Suprapubic skin (tissue), 4 donors: Measurements from ENCODE around the gene TNPO1. TPM values are rescaled to one million over a fixed set of nuclear protein-coding genes. Genes with fewer than 3 reads are reported as not detected.

Experiments
- DNase-seq, 2 donors: peaks; one replicate each; pipeline ENCODE4 v3.0.0-alpha.2; 2019; ENCODE audit warnings: low spot score in 2 of 2
- H3K27ac ChIP-seq: fragments of 200-600 bp; sonication (generic); one replicate; pipeline ENCODE4 v1.5.1; 2019
- H3K27me3 ChIP-seq: fragments of 200-600 bp; sonication (generic); one replicate; pipeline ENCODE4 v1.5.1; 2019
- H3K36me3 ChIP-seq: fragments of 200-600 bp; sonication (generic); one replicate; pipeline ENCODE4 v1.5.1; 2019
- H3K4me1 ChIP-seq: fragments of 200-600 bp; sonication (generic); one replicate; pipeline ENCODE4 v1.5.1; 2019
- H3K4me3 ChIP-seq: fragments of 200-600 bp; sonication (generic); one replicate; pipeline ENCODE4 v1.5.1; 2019; ENCODE audit warnings: mild to moderate bottlenecking
- H3K9me3 ChIP-seq: fragments of 200-600 bp; sonication (generic); one replicate; pipeline ENCODE4 v1.5.1; 2019
- CTCF ChIP-seq, 2 donors: fragments of 200-600 bp in 1 of 2; fragments of 450-650 bp in 1 of 2; sonication (generic) in 1 of 2; IDR thresholded peaks; one replicate each; pipeline ENCODE4 v1.5.1; 2016 to 2019; ENCODE audit warnings: antibody characterized with exemption in 2 of 2, mild to moderate bottlenecking in 1 of 2, moderate library complexity in 1 of 2
- EP300 ChIP-seq: sonication (generic); formaldehyde crosslinking; IDR thresholded peaks from one replicate; pipeline ENCODE4 v1.6.1; 2017; ENCODE audit warnings: antibody characterized with exemption
- POLR2A ChIP-seq, 2 donors: fragments of 450-650 bp; IDR thresholded peaks; one replicate each; pipeline ENCODE4 v1.6.1; 2017; ENCODE audit warnings: antibody characterized with exemption in 2 of 2, mild to moderate bottlenecking in 2 of 2, moderate library complexity in 2 of 2
- POLR2AphosphoS5 ChIP-seq, 3 donors: sonication (generic); formaldehyde crosslinking; IDR thresholded peaks; one replicate each; pipeline ENCODE4 v1.6.1; 2017; ENCODE audit warnings: antibody characterized with exemption in 3 of 3
- WGBS: methylation state at CpG from one replicate; pipeline ENCODE4 v1.1.5; 2018; 5-methylcytosine and 5-hydroxymethylcytosine counted together
- total RNA-seq, 4 donors: library from RNA; depleted of rRNA; stranded (reverse); fragments of >200 nt; gene quantifications; one replicate each; pipeline ENCODE4 v1.1.0, GENCODE V29; 2016

The TNPO1 gene
- total RNA-seq, 4 donors from 2014 or later: 40.7 to 81.0 (median 51.2) TPM

- H3K4me1 ChIP-seq: peaks cover 17% of the 10 kb centered on the region
These were observed 21.1 kb downstream of the TNPO1 start for GRCh38 chr5:72837524-72838096.

GRCh38 chr5:72840041-72840440 is 23.6 kb downstream of the TNPO1 start:
- TF ChIP-seq POLR2AphosphoS5 (IDR thresholded peaks at IDR 0.05): no peak
- no peak for TF ChIP-seq CTCF (IDR thresholded peaks at IDR 0.05)
- no peak overlapping the region for H3K27ac ChIP-seq
- WGBS: 61% methylated on average over 5 of the region's 5 CpGs
- H3K9me3 ChIP-seq: no peaks in the 10 kb centered on the region
- no peaks in the 10 kb centered on the region for H3K27me3 ChIP-seq
- no peak for DNase-seq
- no peaks in the 10 kb centered on the region for H3K36me3 ChIP-seq
- H3K4me1 ChIP-seq: peaks cover 21% of the 10 kb centered on the region
- no peak overlapping the region for H3K4me3 ChIP-seq

More at GRCh38 chr5:72837524-72838096, 21.1 kb downstream of the TNPO1 start:
- Histone ChIP-seq H3K9me3 (no peaks in the 10 kb centered on the region), H3K36me3 (no peaks in the 10 kb centered on the region), H3K4me3 (no peak overlapping the region), H3K27me3 (no peaks in the 10 kb centered on the region), H3K27ac (no peak overlapping the region)
- TF ChIP-seq POLR2AphosphoS5 (IDR thresholded peaks at IDR 0.05) (no peak), POLR2A (IDR thresholded peaks at IDR 0.05) (no peak), EP300 (no peak), CTCF (IDR thresholded peaks at IDR 0.05) (no peak)
- DNase-seq: no peak
- 73% methylated on average over 4 of the region's 4 CpGs for WGBS

GRCh38 chr5:72841756-72842535 is 25.5 kb downstream of the TNPO1 start:
- no peak for DNase-seq
- no peak for TF ChIP-seq EP300
- TF ChIP-seq POLR2AphosphoS5 (IDR thresholded peaks at IDR 0.05): no peak
- no peak for TF ChIP-seq POLR2A (IDR thresholded peaks at IDR 0.05)
- TF ChIP-seq CTCF (IDR thresholded peaks at IDR 0.05): no peak
- Histone ChIP-seq H3K36me3 (no peaks in the 10 kb centered on the region), H3K4me3 (no peak overlapping the region), H3K4me1 (peaks cover 15% of the 10 kb centered on the region), H3K9me3 (no peaks in the 10 kb centered on the region), H3K27me3 (no peaks in the 10 kb centered on the region), H3K27ac (no peak overlapping the region)
- 97% methylated on average over 1 of the region's 1 CpG for WGBS

GRCh38 chr5:72842816-72843215 is 26.4 kb downstream of the TNPO1 start:
- TF ChIP-seq POLR2A (IDR thresholded peaks at IDR 0.05) (no peak), CTCF (IDR thresholded peaks at IDR 0.05) (no peak), EP300 (no peak), POLR2AphosphoS5 (IDR thresholded peaks at IDR 0.05) (no peak)
- Histone ChIP-seq H3K4me1 (peaks cover 24% of the 10 kb centered on the region), H3K36me3 (no peaks in the 10 kb centered on the region), H3K9me3 (no peaks in the 10 kb centered on the region), H3K4me3 (no peak overlapping the region), H3K27ac (no peak overlapping the region), H3K27me3 (no peaks in the 10 kb centered on the region)
- DNase-seq: no peak

GRCh38 chr5:72844218-72844603 is 27.8 kb downstream of the TNPO1 start:
- H3K27me3 ChIP-seq: no peaks in the 10 kb centered on the region
- no peaks in the 10 kb centered on the region for H3K36me3 ChIP-seq
- no peak overlapping the region for H3K4me3 ChIP-seq
- no peak overlapping the region for H3K27ac ChIP-seq
- DNase-seq: no peak
- H3K4me1 ChIP-seq: peaks cover 23% of the 10 kb centered on the region
- no peaks in the 10 kb centered on the region for H3K9me3 ChIP-seq
- TF ChIP-seq POLR2AphosphoS5 (IDR thresholded peaks at IDR 0.05): no peak
- no peak for TF ChIP-seq POLR2A (IDR thresholded peaks at IDR 0.05)
- TF ChIP-seq CTCF (IDR thresholded peaks at IDR 0.05): no peak
- TF ChIP-seq EP300: no peak
